H1 (cell line): ENCODE results near the gene HIVEP2. TPM values are rescaled to one million over a fixed set of nuclear protein-coding genes. Genes with fewer than 3 reads are reported as not detected.

Experiments used
- CTCF ChIA-PET: fragments of 300-600 bp; sonication (Branson Sonifier 250); formaldehyde crosslinking; loops from one replicate; lab custom pipeline; 2021; ENCODE audit not compliant: partially characterized antibody; lab: Charles Lee
- POLR2A ChIA-PET: fragments of 300-600 bp; sonication (Branson Sonifier 250); formaldehyde crosslinking; loops from one replicate; lab custom pipeline; 2021; ENCODE audit warnings: inconsistent platforms; ENCODE audit not compliant: partially characterized antibody; lab: Charles Lee
- DNase-seq, 2 experiments: peaks; one replicate each; pipeline versions ENCODE4 v3.0.0 to v3.0.0-alpha.2; 2010 to 2022; ENCODE audit warnings: low spot score in 2 of 2, low read depth in 1 of 2, mixed read lengths in 1 of 2
- FAIRE-seq: peaks from 2 replicates; lab custom pipeline; 2011; peaks lifted over from hg19 to GRCh38; lab: Jason Lieb, UNC
- H2AFZ ChIP-seq: 2 replicates; pipeline ENCODE4 v1.8.1; 2012; ENCODE audit warnings: low read length, inconsistent platforms
- H2AK5ac ChIP-seq: 2 replicates; pipeline ENCODE4 v1.6.1; 2013; ENCODE audit warnings: low read depth, low read length
- H2BK120ac ChIP-seq: replicated peaks from 2 replicates; pipeline ENCODE3; 2013; ENCODE audit warnings: low read depth, low read length, inconsistent platforms
- H2BK12ac ChIP-seq: 2 replicates; pipeline ENCODE4 v1.6.1; 2013; ENCODE audit warnings: low read depth, low read length
- H2BK15ac ChIP-seq: 2 replicates; pipeline ENCODE4 v1.6.1; 2013; ENCODE audit warnings: low read length
- H2BK20ac ChIP-seq: 2 replicates; pipeline ENCODE4 v1.6.1; 2013; ENCODE audit warnings: low read length
- H2BK5ac ChIP-seq: 2 replicates; pipeline ENCODE4 v1.6.1; 2013; ENCODE audit warnings: low read depth, low read length
- H3K14ac ChIP-seq: 2 replicates; pipeline ENCODE4 v1.6.1; 2013; ENCODE audit warnings: inconsistent platforms; ENCODE audit not compliant: insufficient read length
- H3K18ac ChIP-seq: 2 replicates; pipeline ENCODE4 v1.6.1; 2013; ENCODE audit warnings: low read length; ENCODE audit errors: extremely low read depth
- H3K23ac ChIP-seq: 2 replicates; pipeline ENCODE4 v1.6.1; 2013; ENCODE audit warnings: inconsistent platforms; ENCODE audit not compliant: insufficient read length
- H3K23me2 ChIP-seq: 2 replicates; pipeline ENCODE4 v1.6.1; 2013; ENCODE audit warnings: low read depth, low read length
- H3K27ac ChIP-seq: 2 replicates; pipeline ENCODE4 v1.6.1; 2011; ENCODE audit warnings: low read depth, low read length, inconsistent platforms
- H3K27me3 ChIP-seq, 4 experiments: replicated peaks in 1 of 4; 1 replicate in 1 of 4; 2 replicates in 3 of 4; pipeline versions ENCODE4 v1.6.1 to v1.8.1; 2011 to 2013; ENCODE audit warnings: low read length in 3 of 4, mild to moderate bottlenecking in 3 of 4, inconsistent platforms in 2 of 4, mixed read lengths in 2 of 4, moderate library complexity in 1 of 4; ENCODE audit not compliant: control insufficient read depth in 3 of 4, insufficient read depth in 3 of 4; ENCODE audit errors: extremely low read depth in 1 of 4
- H3K36me3 ChIP-seq, 4 experiments: 2 replicates each; pipeline versions ENCODE4 v1.6.1 to v1.8.1; 2011 to 2013; ENCODE audit warnings: mild to moderate bottlenecking in 4 of 4, low read length in 3 of 4, moderate library complexity in 2 of 4, control low read depth in 1 of 4, inconsistent platforms in 1 of 4; ENCODE audit not compliant: insufficient read depth in 4 of 4, control insufficient read depth in 2 of 4
- H3K4ac ChIP-seq: replicated peaks from 2 replicates; pipeline ENCODE3; 2013; ENCODE audit warnings: low read length, low read depth, mixed read lengths, inconsistent platforms; ENCODE audit not compliant: insufficient read length
- H3K4me1 ChIP-seq, 4 experiments: replicated peaks in 1 of 4; 1 replicate in 1 of 4; 2 replicates in 3 of 4; pipeline versions ENCODE4 v1.6.1 to v1.8.1; 2011 to 2013; ENCODE audit warnings: low read length in 3 of 4, inconsistent platforms in 2 of 4, mixed read lengths in 1 of 4; ENCODE audit not compliant: insufficient read depth in 4 of 4, control insufficient read depth in 3 of 4
- H3K4me2 ChIP-seq, 2 experiments: 2 replicates each; pipeline versions ENCODE4 v1.6.1 to v1.8.1; 2011 to 2013; ENCODE audit warnings: low read depth in 2 of 2, low read length in 2 of 2, control low read depth in 1 of 2, inconsistent platforms in 1 of 2, mild to moderate bottlenecking in 1 of 2; ENCODE audit not compliant: insufficient read depth in 1 of 2
- H3K4me3 ChIP-seq, 4 experiments: fragments of 200-600, 300-600 bp in 1 of 4; sonication (generic), shearing (Covaris generic), sonication (Bioruptor Twin) in 1 of 4; 2 replicates each; pipeline versions ENCODE4 v1.5.1 to v1.8.1; 2011 to 2016; ENCODE audit warnings: low read length in 4 of 4, low read depth in 3 of 4, control low read depth in 2 of 4, inconsistent platforms in 2 of 4, mild to moderate bottlenecking in 2 of 4, mixed read lengths in 1 of 4, moderate library complexity in 1 of 4; ENCODE audit not compliant: insufficient read depth in 2 of 4; ENCODE audit errors: extremely low read depth in 1 of 4
- H3K56ac ChIP-seq: replicated peaks from 2 replicates; pipeline ENCODE3; 2013; ENCODE audit warnings: low read depth, mild to moderate bottlenecking, mixed read lengths, low read length, inconsistent platforms; ENCODE audit not compliant: insufficient read length
- H3K79me1 ChIP-seq: 2 replicates; pipeline ENCODE4 v1.6.1; 2013; ENCODE audit warnings: low read depth, low read length, control low read depth
- H3K79me2 ChIP-seq, 2 experiments: 2 replicates each; pipeline versions ENCODE4 v1.6.1 to v1.8.1; 2012 to 2013; ENCODE audit warnings: low read length in 2 of 2, mild to moderate bottlenecking in 2 of 2, inconsistent platforms in 1 of 2; ENCODE audit not compliant: insufficient read depth in 2 of 2, control insufficient read depth in 1 of 2
- H3K9ac ChIP-seq, 4 experiments: replicated peaks in 1 of 4; 1 replicate in 1 of 4; 2 replicates in 3 of 4; pipeline versions ENCODE4 v1.6.1 to v1.8.1; 2011 to 2013; ENCODE audit warnings: low read depth in 3 of 4, low read length in 3 of 4, control low read depth in 2 of 4, mild to moderate bottlenecking in 2 of 4, moderate library complexity in 2 of 4, inconsistent platforms in 1 of 4; ENCODE audit errors: extremely low read depth in 1 of 4
- H3K9me3 ChIP-seq, 2 experiments: 2 replicates each; pipeline versions ENCODE4 v1.6.1 to v1.8.1; 2012 to 2013; ENCODE audit warnings: mild to moderate bottlenecking in 2 of 2, moderate library complexity in 2 of 2, control low read depth in 1 of 2, inconsistent platforms in 1 of 2, low read depth in 1 of 2, low read length in 1 of 2, mixed read lengths in 1 of 2; ENCODE audit not compliant: insufficient read depth in 2 of 2
- H4K20me1 ChIP-seq, 2 experiments: replicated peaks in 1 of 2; 2 replicates each; pipeline versions ENCODE3 to v1.8.1; 2011 to 2013; ENCODE audit warnings: inconsistent platforms in 2 of 2, low read length in 2 of 2, mild to moderate bottlenecking in 1 of 2; ENCODE audit not compliant: insufficient read depth in 2 of 2, control insufficient read depth in 1 of 2
- H4K5ac ChIP-seq: 2 replicates; pipeline ENCODE4 v1.6.1; 2013; ENCODE audit warnings: low read length, low read depth, mixed read lengths, inconsistent platforms; ENCODE audit not compliant: insufficient read length
- H4K8ac ChIP-seq: 2 replicates; pipeline ENCODE4 v1.8.0; 2013; ENCODE audit warnings: mild to moderate bottlenecking, moderate library complexity, low read length, inconsistent platforms; ENCODE audit not compliant: insufficient read depth; ENCODE audit errors: extremely low read depth
- H4K91ac ChIP-seq: replicated peaks from 2 replicates; pipeline ENCODE3; 2013; ENCODE audit warnings: low read length, mixed read lengths, inconsistent platforms; ENCODE audit not compliant: insufficient read length
- CBX5 ChIP-seq: fragments of 300-800, 300-1000 bp; sonication (generic); IDR thresholded peaks from 2 replicates; pipeline ENCODE4 v1.7.1; 2016; ENCODE audit warnings: antibody characterized with exemption, low read length, low read depth
- CEBPB ChIP-seq: IDR thresholded peaks from 2 replicates; pipeline ENCODE4 v1.6.1; 2012; ENCODE audit warnings: low read depth, low read length
- NRF1 ChIP-seq: IDR thresholded peaks from 2 replicates; pipeline ENCODE4 v1.6.1; 2011; ENCODE audit warnings: mild to moderate bottlenecking, low read depth, low read length, improper control_type of control experiment
- RNF2 ChIP-seq: fragments of 200-900, 300-1000 bp; sonication (generic); IDR thresholded peaks from 2 replicates; pipeline ENCODE4 v1.7.1; 2016; ENCODE audit warnings: borderline replicate concordance, low read depth, mild to moderate bottlenecking, antibody characterized with exemption, low read length; ENCODE audit not compliant: poor library complexity, severe bottlenecking; ENCODE audit errors: missing control alignments
- TAF1 ChIP-seq: IDR thresholded peaks from 2 replicates; pipeline ENCODE4 v1.6.1; 2011; ENCODE audit warnings: mild to moderate bottlenecking, low read depth, low read length
- TCF12 ChIP-seq: IDR thresholded peaks from 2 replicates; pipeline ENCODE4 v1.6.1; 2011; ENCODE audit warnings: low read depth, mild to moderate bottlenecking, low read length
- USF2 ChIP-seq: IDR thresholded peaks from 2 replicates; pipeline ENCODE4 v1.6.1; 2011; ENCODE audit warnings: low read length, improper control_type of control experiment
- WGBS, 2 experiments: shearing (Covaris generic) in 1 of 2; methylation state at CpG; one replicate each; pipeline versions ENCODE4 v1.1.6 to v1.1.7; 2013 to 2015; ENCODE audit warnings: low lambda C conversion rate in 2 of 2, mixed read lengths in 2 of 2, inconsistent platforms in 1 of 2, low coverage in 1 of 2, missing lambda C conversion rate in 1 of 2; ENCODE audit not compliant: insufficient replicate concordance in 2 of 2, insufficient coverage in 1 of 2, insufficient read length in 1 of 2; ENCODE audit errors: extremely low coverage in 1 of 2, missing lambda C conversion rate in 1 of 2; 5-methylcytosine and 5-hydroxymethylcytosine counted together
- polyA plus RNA-seq, 7 experiments: library from polyadenylated mRNA; depleted of rRNA in 3 of 7; stranded (reverse) in 5 of 7; unstranded in 2 of 7; fragments of >200 nt in 5 of 7; fragments of 200-250 nt in 2 of 7; gene quantifications; 1 replicate in 5 of 7; 2 replicates in 1 of 7; 4 replicates in 1 of 7; pipeline versions ENCODE4 v1.2.1 to v1.2.3, GENCODE V29; 2011 to 2013; ENCODE audit warnings: missing spikeins in 2 of 7, mixed read lengths in 2 of 7
- total RNA-seq: library from RNA; stranded (reverse); fragmentation: NEBNext Ultra II Directional; extraction: Animal tissue kit (Norgen Biotek cat#: 25700); gene quantifications from 2 replicates; pipeline ENCODE4 v1.2.1, GENCODE V29; 2021

The HIVEP2 gene
- total and polyA plus RNA-seq, 2 of the 8 experiments (the other 6 are each of a cell fraction or from before 2014, with no cell fraction given): 2.2 to 6.1 TPM

GRCh38 chr6:142872376-142872775 lies 72.6 kb downstream of the HIVEP2 start:
- no peaks in the 10 kb centered on the region for H3K23me2 ChIP-seq
- FAIRE-seq (no peak), DNase-seq (no peak)
- H3K9me3 ChIP-seq: no peaks in the 10 kb centered on the region
- H2BK15ac ChIP-seq: no peak overlapping the region
- H2BK20ac ChIP-seq: no peak overlapping the region
- no peak overlapping the region for H3K4ac ChIP-seq
- H2BK5ac ChIP-seq: no peak overlapping the region
- H2AFZ ChIP-seq: no peak overlapping the region
- H3K4me3 ChIP-seq: no peak overlapping the region
- H4K91ac ChIP-seq: no peak overlapping the region
- no peak overlapping the region for H3K27ac ChIP-seq
- H3K36me3 ChIP-seq: no peaks in the 10 kb centered on the region
- H3K18ac ChIP-seq: no peak overlapping the region
- H4K5ac ChIP-seq: no peak overlapping the region
- H3K4me2 ChIP-seq: no peak overlapping the region
- no peaks in the 10 kb centered on the region for H4K20me1 ChIP-seq
- no peak overlapping the region for H4K8ac ChIP-seq
- POLR2A ChIA-PET: interaction anchor here (0.9 to 1.2 kb wide), 3 partner anchors 10 to 71 kb away, joined by 3 to 4 read pairs (median 3); no protein-coding TSS in a partner anchor
- no peak overlapping the region for H2BK12ac ChIP-seq
- CTCF ChIA-PET: interaction anchor here (0.7 to 1.6 kb wide), 7 partner anchors 10 to 398 kb away, joined by 3 to 7 read pairs (median 3); no protein-coding TSS in a partner anchor
- no peak overlapping the region for H3K9ac ChIP-seq
- H3K79me2 ChIP-seq: peaks cover 0 to 13% of the 10 kb centered on the region in 2 experiments; a peak in 1 of 4 replicates
- no peaks in the 10 kb centered on the region for H3K27me3 ChIP-seq
- no peak overlapping the region for H3K14ac ChIP-seq
- H3K56ac ChIP-seq: no peak overlapping the region
- H3K23ac ChIP-seq: no peak overlapping the region
- no peak overlapping the region for H2AK5ac ChIP-seq
- 95% methylated on average over 3 of the region's 3 CpGs; no CpG with 5 or more reads in 1 of the 2 experiments for WGBS, 2 experiments
- TF ChIP-seq NRF1 (no peak), CEBPB (no peak), USF2 (no peak), RNF2 (no peak), CBX5 (no peak), TCF12 (no peak), TAF1 (no peak)
- no peaks in the 10 kb centered on the region for H3K4me1 ChIP-seq
- H2BK120ac ChIP-seq: no peak overlapping the region
- no peaks in the 10 kb centered on the region; the same call in 1 of the 2 replicates for H3K79me1 ChIP-seq
